ENCODE measurements around the gene PCCB. TPM values are rescaled to one million over a fixed set of nuclear protein-coding genes. Genes with fewer than 3 reads are reported as not detected.

PCCB gene
- total and polyA plus RNA-seq, 2 of the 8 experiments (the other 6 are each of a cell fraction or from before 2014, with no cell fraction given), result 56.7 to 84.4 TPM

DNA sequence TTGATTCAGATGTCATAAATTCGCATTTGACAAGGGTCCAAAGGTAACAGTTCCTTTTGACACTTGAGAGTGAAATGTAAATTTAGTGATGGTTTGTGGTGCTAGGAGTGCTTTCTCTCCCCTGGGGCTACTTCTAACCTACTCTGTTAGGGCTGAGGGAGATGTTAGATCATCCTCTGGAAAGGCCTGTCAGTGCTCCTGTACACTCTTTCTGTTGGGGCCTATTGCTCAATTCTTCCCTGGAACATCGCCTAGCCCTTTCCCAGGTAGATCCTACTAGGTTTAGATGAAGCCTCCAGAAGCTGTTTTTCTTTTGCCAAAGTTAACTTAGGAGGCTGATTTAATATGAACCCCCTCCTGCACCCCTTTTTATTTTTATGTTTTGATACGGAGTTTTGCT, 1.4 kb downstream of the PCCB start:
- DNase-seq (ENCODE audit: low read depth in 1 of 2, low spot score in 2 of 2) (peak in 1 of 2 experiments; percentile 28), FAIRE-seq (no peak)
- H2AFZ ChIP-seq (ENCODE audit: low read length), result no peak overlapping the region
- H2BK120ac ChIP-seq (replicated peaks; ENCODE audit: low read depth, low read length), result no peak overlapping the region
- no peak overlapping the region for H4K5ac ChIP-seq (ENCODE audit: insufficient read length, low read depth, low read length)
- peak overlapping the region in 3 of 4 experiments; percentile 62 to 90 (median 82); a peak in 5 of 8 replicates for H3K4me3 ChIP-seq (ENCODE audit: extremely low read depth in 1 of 4, insufficient read depth in 2 of 4, low read depth in 3 of 4, low read length in 4 of 4)
- WGBS, 2 experiments (ENCODE audit: extremely low coverage in 1 of 2, insufficient coverage in 1 of 2, insufficient read length in 1 of 2, insufficient replicate concordance in 2 of 2, low coverage in 1 of 2, low lambda C conversion rate in 2 of 2, missing lambda C conversion rate in 1 of 2), result 92% methylated on average over 3 of the region's 3 CpGs; no CpG with 5 or more reads in 1 of the 2 experiments
- H3K27ac ChIP-seq (ENCODE audit: low read depth, low read length), result no peak overlapping the region
- ChIA-PET CTCF (ENCODE audit: partially characterized antibody) (interaction anchor here (0.6 to 1.3 kb wide), 6 partner anchors 8 to 164 kb away, joined by 3 to 5 read pairs (median 4); no protein-coding TSS in a partner anchor), POLR2A (ENCODE audit: partially characterized antibody) (interaction anchor here (1.0 to 7.4 kb wide), 3 partner anchors 16 to 105 kb away, joined by 3 to 77 read pairs (median 6); partner anchors contain the start of gene MSL2)
- no peak overlapping the region for H3K23ac ChIP-seq (ENCODE audit: insufficient read length)
- H2BK15ac ChIP-seq (ENCODE audit: low read length), result no peak overlapping the region
- peaks cover 5 to 32% of the 10 kb centered on the region in 2 experiments; a peak in 3 of 4 replicates for H3K79me2 ChIP-seq (ENCODE audit: control insufficient read depth in 1 of 2, insufficient read depth in 2 of 2, low read length in 2 of 2)
- H3K56ac ChIP-seq (replicated peaks; ENCODE audit: insufficient read length, low read depth, low read length), result no peak overlapping the region
- peaks cover 3% of the 10 kb centered on the region; the same call in 1 of the 2 replicates for H3K79me1 ChIP-seq (ENCODE audit: low read depth, low read length)
- H4K8ac ChIP-seq (ENCODE audit: extremely low read depth, insufficient read depth, low read length), result no peak overlapping the region
- H3K4ac ChIP-seq (replicated peaks; ENCODE audit: insufficient read length, low read depth, low read length), result no peak overlapping the region
- H3K9me3 ChIP-seq (ENCODE audit: insufficient read depth in 2 of 2, low read depth in 1 of 2, low read length in 1 of 2), result no peaks in the 10 kb centered on the region
- H3K4me2 ChIP-seq (ENCODE audit: insufficient read depth in 1 of 2, low read depth in 2 of 2, low read length in 2 of 2), result peak overlapping the region; percentile 70 to 74
- H3K27me3 ChIP-seq (replicated peaks in 1 of 4; ENCODE audit: control insufficient read depth in 3 of 4, extremely low read depth in 1 of 4, insufficient read depth in 3 of 4, low read length in 3 of 4), result no peaks in the 10 kb centered on the region
- H3K23me2 ChIP-seq (ENCODE audit: low read depth, low read length), result peaks cover 7% of the 10 kb centered on the region
- H4K91ac ChIP-seq (replicated peaks; ENCODE audit: insufficient read length, low read length), result no peak overlapping the region
- H3K9ac ChIP-seq (replicated peaks in 1 of 4; ENCODE audit: extremely low read depth in 1 of 4, low read depth in 3 of 4, low read length in 3 of 4), result no peak overlapping the region
- no peak overlapping the region for H2BK12ac ChIP-seq (ENCODE audit: low read depth, low read length)
- H2AK5ac ChIP-seq (ENCODE audit: low read depth, low read length), result peak overlapping the region; percentile 66; the same call in 1 of the 2 replicates
- H3K36me3 ChIP-seq (ENCODE audit: control insufficient read depth in 2 of 4, insufficient read depth in 4 of 4, low read length in 3 of 4), result peaks cover 0 to 6% (median 5%) of the 10 kb centered on the region in 4 experiments; a peak in 7 of 8 replicates
- H3K18ac ChIP-seq (ENCODE audit: extremely low read depth, low read length), result no peak overlapping the region
- H2BK5ac ChIP-seq (ENCODE audit: low read depth, low read length), result no peak overlapping the region
- H3K14ac ChIP-seq (ENCODE audit: insufficient read length), result no peak overlapping the region
- peaks cover 0 to 9% (median 5%) of the 10 kb centered on the region in 4 experiments; a peak in 5 of 7 replicates for H3K4me1 ChIP-seq (replicated peaks in 1 of 4; ENCODE audit: control insufficient read depth in 3 of 4, insufficient read depth in 4 of 4, low read length in 3 of 4)
- TF ChIP-seq TBP (IDR thresholded peaks at IDR 0.05; ENCODE audit: low read depth, low read length), result no peak
- peaks cover 0 to 4% of the 10 kb centered on the region in 2 experiments for H4K20me1 ChIP-seq (replicated peaks in 1 of 2; ENCODE audit: control insufficient read depth in 1 of 2, insufficient read depth in 2 of 2, low read length in 2 of 2)
- H2BK20ac ChIP-seq (ENCODE audit: low read length), result no peak overlapping the region
